ENCODE results near the gene ATP6V0C.

ATP6V0C gene

DNA sequence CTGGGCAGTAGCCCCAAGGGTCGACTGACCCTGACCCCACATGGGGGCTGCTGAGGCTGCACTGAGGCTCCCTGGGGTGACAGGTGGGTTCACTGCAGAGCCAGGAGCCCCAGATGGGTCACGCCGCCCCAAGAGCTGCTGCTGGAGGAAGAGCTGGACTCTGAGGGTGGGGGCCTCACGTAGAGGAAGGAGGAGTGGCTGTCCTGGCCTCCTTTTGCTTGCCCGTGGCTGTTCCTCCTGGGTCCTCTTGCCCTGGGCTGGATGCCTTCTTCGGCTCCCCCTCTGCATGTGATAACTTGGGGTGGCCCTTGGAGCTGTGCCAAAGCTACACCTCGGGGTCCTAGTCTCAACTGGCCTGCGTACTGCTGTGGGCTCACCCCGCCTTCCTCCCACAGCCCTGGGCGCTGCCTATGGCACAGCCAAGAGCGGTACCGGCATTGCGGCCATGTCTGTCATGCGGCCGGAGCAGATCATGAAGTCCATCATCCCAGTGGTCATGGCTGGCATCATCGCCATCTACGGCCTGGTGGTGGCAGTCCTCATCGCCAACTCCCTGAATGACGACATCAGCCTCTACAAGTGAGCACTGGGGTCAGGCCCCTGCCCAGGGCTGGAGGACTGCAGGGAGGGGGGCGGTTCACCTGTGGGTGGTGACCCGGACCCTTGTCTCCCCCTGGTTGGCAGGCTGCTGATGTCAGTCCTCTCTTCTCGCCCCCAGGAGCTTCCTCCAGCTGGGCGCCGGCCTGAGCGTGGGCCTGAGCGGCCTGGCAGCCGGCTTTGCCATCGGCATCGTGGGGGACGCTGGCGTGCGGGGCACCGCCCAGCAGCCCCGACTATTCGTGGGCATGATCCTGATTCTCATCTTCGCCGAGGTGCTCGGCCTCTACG lies 5.3 kb downstream of the ATP6V0C start:
- no peak for DNase-seq (ENCODE audit: low spot score)
- TF ChIP-seq, protein P1, sequence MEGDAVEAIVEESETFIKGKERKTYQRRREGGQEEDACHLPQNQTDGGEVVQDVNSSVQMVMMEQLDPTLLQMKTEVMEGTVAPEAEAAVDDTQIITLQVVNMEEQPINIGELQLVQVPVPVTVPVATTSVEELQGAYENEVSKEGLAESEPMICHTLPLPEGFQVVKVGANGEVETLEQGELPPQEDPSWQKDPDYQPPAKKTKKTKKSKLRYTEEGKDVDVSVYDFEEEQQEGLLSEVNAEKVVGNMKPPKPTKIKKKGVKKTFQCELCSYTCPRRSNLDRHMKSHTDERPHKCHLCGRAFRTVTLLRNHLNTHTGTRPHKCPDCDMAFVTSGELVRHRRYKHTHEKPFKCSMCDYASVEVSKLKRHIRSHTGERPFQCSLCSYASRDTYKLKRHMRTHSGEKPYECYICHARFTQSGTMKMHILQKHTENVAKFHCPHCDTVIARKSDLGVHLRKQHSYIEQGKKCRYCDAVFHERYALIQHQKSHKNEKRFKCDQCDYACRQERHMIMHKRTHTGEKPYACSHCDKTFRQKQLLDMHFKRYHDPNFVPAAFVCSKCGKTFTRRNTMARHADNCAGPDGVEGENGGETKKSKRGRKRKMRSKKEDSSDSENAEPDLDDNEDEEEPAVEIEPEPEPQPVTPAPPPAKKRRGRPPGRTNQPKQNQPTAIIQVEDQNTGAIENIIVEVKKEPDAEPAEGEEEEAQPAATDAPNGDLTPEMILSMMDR (conservative IDR thresholded peaks at IDR 0.05; ENCODE audit: low read depth), result no peak
- H3K27ac ChIP-seq, result peak overlapping the region; percentile 95
- CTCF ChIA-PET, result no interaction called here
- POLR2A ChIA-PET (ENCODE audit: low non-redundant PET), result no interaction called here

DNA sequence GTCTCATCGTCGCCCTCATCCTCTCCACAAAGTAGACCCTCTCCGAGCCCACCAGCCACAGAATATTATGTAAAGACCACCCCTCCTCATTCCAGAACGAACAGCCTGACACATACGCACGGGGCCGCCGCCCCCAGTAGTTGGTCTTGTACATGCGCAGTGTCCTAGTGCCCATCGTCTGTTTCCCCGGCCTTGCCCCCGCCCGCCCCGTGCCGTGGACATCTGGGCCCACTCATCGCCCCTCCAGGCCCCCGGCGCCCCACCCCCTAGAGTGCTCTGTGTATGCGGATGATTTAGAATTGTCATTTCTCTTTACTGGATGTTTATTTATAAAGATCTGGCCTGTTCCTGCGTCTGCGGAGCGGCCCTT lies 5.9 kb downstream of the ATP6V0C start:
- ChIA-PET POLR2A (ENCODE audit: low non-redundant PET) (interaction anchor here (1.5 kb wide), 1 partner anchor 12 kb away, joined by 6 read pairs; the partner anchor contains the start of gene CEMP1), CTCF (no interaction called here)
- TF ChIP-seq, protein P1 (conservative IDR thresholded peaks at IDR 0.05; ENCODE audit: low read depth), result no peak
- no peak for DNase-seq (ENCODE audit: low spot score)
- peak overlapping the region; percentile 95 for H3K27ac ChIP-seq

DNA sequence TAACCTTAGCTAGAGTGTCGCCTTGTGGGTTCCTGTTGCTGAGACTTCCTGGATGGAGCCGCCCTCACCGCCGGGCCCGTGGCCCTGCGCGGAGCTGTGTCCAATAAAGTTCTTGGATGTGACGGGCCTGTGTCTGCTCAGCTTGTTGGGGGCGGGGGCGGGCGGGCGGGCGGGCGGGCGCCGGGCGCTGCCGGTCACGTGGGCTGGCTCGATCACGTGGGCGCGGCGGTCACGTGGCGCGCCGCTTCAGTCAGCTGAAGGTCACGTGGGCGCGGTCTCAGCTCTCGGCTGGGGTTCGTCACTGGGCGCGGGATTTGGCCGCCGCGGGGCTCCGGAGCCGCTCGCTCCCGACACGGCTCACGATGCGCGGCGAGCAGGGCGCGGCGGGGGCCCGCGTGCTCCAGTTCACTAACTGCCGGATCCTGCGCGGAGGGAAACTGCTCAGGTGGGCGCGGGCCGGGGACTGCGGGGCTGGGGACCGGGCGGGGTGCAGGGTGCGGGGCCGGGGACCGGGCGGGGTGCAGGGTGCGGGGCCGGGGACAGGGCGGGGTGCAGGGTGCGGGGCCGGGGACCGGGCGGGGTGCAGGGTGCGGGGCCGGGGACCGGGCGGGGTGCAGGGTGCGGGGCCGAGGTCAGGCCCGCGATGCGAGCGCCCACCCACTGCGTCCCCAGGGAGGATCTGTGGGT lies 6.5 kb downstream of the ATP6V0C start, which contains the start of gene AMDHD2:
Gene AMDHD2 (plus strand): TSS at position 275 of the 687 bp plus-strand sequence. CDS start 88 bp downstream, at position 363.
- ChIA-PET POLR2A (ENCODE audit: low non-redundant PET) (interaction anchor here (0.8 to 1.5 kb wide), 2 partner anchors 11 to 52 kb away, joined by 3 to 6 read pairs; partner anchors contain the start of gene CEMP1), CTCF (no interaction called here)
- peak within 1 kb of the TSS; percentile 95 for H3K27ac ChIP-seq
- TF ChIP-seq, protein P1 (conservative IDR thresholded peaks at IDR 0.05; ENCODE audit: low read depth), result no peak
- peak; percentile 84 for DNase-seq (ENCODE audit: low spot score)

DNA sequence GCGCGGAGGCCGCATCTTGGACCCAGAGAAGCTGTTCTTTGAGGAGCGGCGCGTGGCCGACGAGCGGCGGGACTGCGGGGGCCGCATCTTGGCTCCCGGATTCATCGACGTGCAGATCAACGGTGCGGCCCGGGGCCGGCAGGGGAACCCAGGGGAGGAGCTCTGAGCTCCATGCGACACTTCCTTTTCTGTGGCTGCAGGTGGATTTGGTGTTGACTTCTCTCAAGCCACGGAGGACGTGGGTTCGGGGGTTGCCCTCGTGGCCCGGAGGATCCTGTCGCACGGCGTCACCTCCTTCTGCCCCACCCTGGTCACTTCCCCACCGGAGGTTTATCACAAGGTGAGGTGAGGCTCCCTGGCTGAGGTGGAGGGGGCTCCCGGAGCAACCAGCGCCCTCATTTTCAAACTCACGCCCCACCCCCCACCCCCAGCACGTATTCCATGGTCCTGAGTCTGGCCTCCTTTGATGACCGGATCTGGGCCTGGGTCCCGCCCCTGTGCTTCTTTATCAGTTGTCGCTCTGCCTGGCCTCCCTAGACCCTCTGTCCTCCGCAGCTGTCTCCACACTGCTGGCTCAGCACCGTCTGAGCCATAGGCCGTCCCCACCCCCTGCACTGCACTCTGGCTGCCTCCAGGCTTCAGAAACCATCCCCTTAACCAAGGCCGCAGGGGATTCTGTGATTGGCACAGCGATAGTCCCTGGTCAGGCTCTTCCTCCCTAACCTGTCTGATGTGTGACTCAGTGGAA lies 7.2 kb downstream of the ATP6V0C start:
- DNase-seq (ENCODE audit: low spot score), result peak; percentile 86
- TF ChIP-seq, protein P1 (conservative IDR thresholded peaks at IDR 0.05; ENCODE audit: low read depth), result no peak
- ChIA-PET POLR2A (ENCODE audit: low non-redundant PET) (interaction anchor here (0.8 to 1.5 kb wide), 2 partner anchors 11 to 52 kb away, joined by 3 to 6 read pairs; partner anchors contain the start of gene CEMP1), CTCF (no interaction called here)
- H3K27ac ChIP-seq, result peak overlapping the region; percentile 95

DNA sequence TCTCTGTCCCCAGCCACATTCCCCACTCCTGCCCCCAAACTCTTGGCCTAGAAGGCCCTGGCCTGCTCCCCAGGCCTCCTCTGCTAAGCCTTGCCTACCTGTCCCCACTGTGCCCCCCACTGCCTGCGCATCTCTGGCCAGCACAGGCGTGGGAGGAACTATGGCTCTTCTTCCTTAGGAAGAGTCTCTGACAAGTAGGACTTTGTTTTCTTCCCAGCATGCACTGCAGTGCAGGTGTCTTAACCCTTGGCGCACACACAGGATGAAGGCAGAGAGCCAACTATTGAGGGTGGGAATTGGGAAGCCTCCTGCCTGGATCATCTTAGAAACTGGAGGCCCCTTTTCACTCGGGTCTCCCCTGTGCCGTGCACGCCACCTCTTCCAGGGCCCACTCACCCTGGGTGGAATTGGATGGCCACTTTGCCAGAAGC lies 10.1 kb downstream of the ATP6V0C start:
- ChIA-PET POLR2A (ENCODE audit: low non-redundant PET) (no interaction called here), CTCF (no interaction called here)

More for the DNA sequence above, 10.1 kb downstream of the ATP6V0C start:
- DNase-seq (ENCODE audit: low spot score), result no peak
- peak overlapping the region; percentile 95 for H3K27ac ChIP-seq
- TF ChIP-seq, protein P1 (conservative IDR thresholded peaks at IDR 0.05; ENCODE audit: low read depth), result no peak
